DOHH2 (cell line): ENCODE data around the gene FBXO31.

Source experiments
- H3F3A ChIP-seq: fragments of 200-600 bp; sonication (generic), shearing (Covaris generic); 2 replicates; pipeline ENCODE4 v1.6.0; 2016; ENCODE audit warnings: antibody characterized with exemption, mild to moderate bottlenecking; ENCODE audit not compliant: control insufficient read depth, insufficient read depth
- H3K27ac ChIP-seq: fragments of 200-600 bp; sonication (generic); 2 replicates; pipeline ENCODE4 v1.5.1; 2014; ENCODE audit warnings: low read depth, mild to moderate bottlenecking, low read length, moderate library complexity
- H3K27me3 ChIP-seq: fragments of 200-600 bp; sonication (generic); 2 replicates; pipeline ENCODE4 v1.6.1; 2014; ENCODE audit warnings: mild to moderate bottlenecking, low read length, mixed read lengths; ENCODE audit not compliant: control insufficient read depth
- H3K36me3 ChIP-seq: fragments of 200-600 bp; sonication (generic); 2 replicates; pipeline ENCODE4 v1.6.1; 2014; ENCODE audit warnings: mild to moderate bottlenecking, low read length, moderate library complexity, mixed read lengths; ENCODE audit not compliant: control insufficient read depth
- H3K4me1 ChIP-seq: fragments of 200-600 bp; sonication (generic); 2 replicates; pipeline ENCODE4 v1.6.1; 2014; ENCODE audit warnings: mild to moderate bottlenecking, low read length, mixed read lengths; ENCODE audit not compliant: control insufficient read depth
- H3K4me2 ChIP-seq: fragments of 200-600 bp; sonication (generic); 2 replicates; pipeline ENCODE4 v1.6.0; 2014; ENCODE audit warnings: mild to moderate bottlenecking, low read length, moderate library complexity
- H3K4me3 ChIP-seq: fragments of 200-600 bp; sonication (generic); 2 replicates; pipeline ENCODE4 v1.5.1; 2014; ENCODE audit warnings: mild to moderate bottlenecking, low read length, mixed read lengths
- H3K79me2 ChIP-seq: fragments of 200-600 bp; sonication (generic); 2 replicates; pipeline ENCODE4 v1.6.1; 2014; ENCODE audit warnings: mild to moderate bottlenecking, low read length, mixed read lengths; ENCODE audit not compliant: control insufficient read depth
- H3K9me2 ChIP-seq: fragments of 200-600 bp; sonication (generic); replicated peaks from 2 replicates; pipeline ENCODE4 v1.6.1; 2014; ENCODE audit warnings: mild to moderate bottlenecking, low read length, mixed read lengths; ENCODE audit not compliant: control insufficient read depth
- H3K9me3 ChIP-seq: fragments of 200-600 bp; sonication (generic); 2 replicates; pipeline ENCODE4 v1.6.1; 2014; ENCODE audit warnings: antibody characterized with exemption, low read length, mixed read lengths; ENCODE audit not compliant: control insufficient read depth, insufficient read depth
- H4K20me1 ChIP-seq: fragments of 200-600 bp; sonication (generic); 2 replicates; pipeline ENCODE4 v1.6.0; 2014; ENCODE audit warnings: low read depth, mild to moderate bottlenecking, antibody characterized with exemption, low read length, moderate library complexity; ENCODE audit not compliant: control insufficient read depth, insufficient read depth
- CTCF ChIP-seq: fragments of 200-600 bp; sonication (generic); IDR thresholded peaks from one replicate; pipeline ENCODE4 v1.5.1; 2014; ENCODE audit warnings: antibody characterized with exemption, mild to moderate bottlenecking, low read depth, low read length; ENCODE audit not compliant: poor library complexity, severe bottlenecking
- EZH2phosphoT487 ChIP-seq: fragments of 200-600 bp; sonication (generic); IDR thresholded peaks from 2 replicates; pipeline ENCODE4 v1.6.1; 2017; ENCODE audit warnings: borderline replicate concordance, mild to moderate bottlenecking, antibody characterized with exemption, low read length, moderate library complexity, mixed read lengths

The FBXO31 gene

DNA sequence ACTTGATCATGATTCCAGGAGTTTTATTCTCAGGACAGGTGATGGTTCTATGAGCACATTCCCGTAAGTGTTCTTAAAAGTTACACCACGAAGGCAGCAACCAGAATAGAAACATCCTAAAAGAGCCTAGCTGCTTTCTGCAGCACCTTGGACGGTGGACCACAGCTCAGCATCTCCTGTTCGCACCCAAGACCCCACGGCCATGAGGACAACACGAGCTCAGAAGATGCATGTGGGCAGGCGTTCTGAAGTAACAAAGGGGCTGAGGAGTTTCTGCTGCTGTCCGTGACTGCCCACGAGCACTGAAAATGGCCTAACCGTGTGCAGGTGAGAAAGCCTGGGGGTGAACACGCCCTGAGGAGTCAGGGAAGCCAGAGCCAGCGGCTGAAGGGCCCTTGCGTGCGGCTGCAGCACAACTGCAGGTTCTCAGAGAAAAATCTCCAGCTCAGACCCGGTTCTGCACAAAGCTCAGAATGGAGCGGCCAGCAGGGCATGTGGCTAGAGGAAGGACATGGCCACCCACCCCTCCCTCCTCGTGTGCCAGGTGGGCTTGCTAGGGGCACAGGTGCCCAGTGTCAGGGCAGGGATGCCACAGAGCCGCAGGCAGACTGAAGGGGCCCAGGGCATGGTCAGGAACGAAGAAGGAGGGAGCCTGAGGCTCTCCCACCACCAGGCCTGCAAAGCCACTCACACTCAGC lies 55.6 kb downstream of the FBXO31 start:
- H3K9me3 ChIP-seq: no peaks in the 10 kb centered on the region
- TF ChIP-seq EZH2phosphoT487: no peak
- no peak for TF ChIP-seq CTCF
- no peak overlapping the region for H3K27ac ChIP-seq
- H3K4me3 ChIP-seq: no peak overlapping the region
- H3K4me2 ChIP-seq: no peak overlapping the region
- H3K9me2 ChIP-seq: no peaks in the 10 kb centered on the region
- no peaks in the 10 kb centered on the region for H3K4me1 ChIP-seq
- no peaks in the 10 kb centered on the region for H3F3A ChIP-seq
- H3K27me3 ChIP-seq: no peaks in the 10 kb centered on the region
- no peaks in the 10 kb centered on the region for H3K79me2 ChIP-seq
- H4K20me1 ChIP-seq: no peaks in the 10 kb centered on the region
- peaks cover 29% of the 10 kb centered on the region for H3K36me3 ChIP-seq

DNA sequence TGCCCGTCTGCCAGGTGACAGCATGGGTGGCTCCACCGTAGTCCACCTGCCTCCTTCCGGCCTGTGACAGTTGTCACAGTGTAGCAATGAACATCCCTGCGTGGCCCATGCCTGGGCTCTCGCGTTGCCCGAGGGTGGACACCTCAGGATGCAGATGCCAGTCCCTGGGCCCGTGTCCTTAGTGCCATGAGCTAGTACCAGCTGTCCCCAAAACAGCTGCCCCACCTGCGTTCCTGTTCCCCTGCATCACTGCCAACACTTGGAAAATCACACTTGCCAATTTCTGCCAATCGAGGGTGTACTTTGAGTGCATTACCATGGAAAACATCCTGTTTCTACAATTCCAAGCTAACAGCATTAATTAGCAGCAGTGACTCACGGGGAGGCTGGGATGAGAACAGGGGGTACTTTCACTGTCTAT lies 57.4 kb downstream of the FBXO31 start:
- H3K4me2 ChIP-seq: no peak overlapping the region
- H3K4me1 ChIP-seq: no peaks in the 10 kb centered on the region
- H3K9me2 ChIP-seq: no peaks in the 10 kb centered on the region
- H4K20me1 ChIP-seq: no peaks in the 10 kb centered on the region
- H3K27me3 ChIP-seq: no peaks in the 10 kb centered on the region
- no peaks in the 10 kb centered on the region for H3K9me3 ChIP-seq
- no peak overlapping the region for H3K4me3 ChIP-seq
- no peaks in the 10 kb centered on the region for H3K79me2 ChIP-seq
- H3K36me3 ChIP-seq: peaks cover 15% of the 10 kb centered on the region
- no peak overlapping the region for H3K27ac ChIP-seq
- no peaks in the 10 kb centered on the region for H3F3A ChIP-seq
- TF ChIP-seq EZH2phosphoT487 (no peak), CTCF (no peak)

GRCh38 chr16:87325423-87325858 lies 58.1 kb downstream of the FBXO31 start:
- no peaks in the 10 kb centered on the region for H3K27me3 ChIP-seq
- H3K36me3 ChIP-seq: peaks cover 11% of the 10 kb centered on the region
- no peak overlapping the region for H3K4me3 ChIP-seq
- no peak overlapping the region for H3K4me2 ChIP-seq
- TF ChIP-seq EZH2phosphoT487 (no peak), CTCF (no peak)
- H3K9me3 ChIP-seq: no peaks in the 10 kb centered on the region
- H3F3A ChIP-seq: no peaks in the 10 kb centered on the region; the same call in 1 of the 2 replicates
- no peaks in the 10 kb centered on the region for H3K9me2 ChIP-seq
- H4K20me1 ChIP-seq: no peaks in the 10 kb centered on the region
- no peak overlapping the region for H3K27ac ChIP-seq
- no peaks in the 10 kb centered on the region for H3K4me1 ChIP-seq
- H3K79me2 ChIP-seq: no peaks in the 10 kb centered on the region
